Upper lobe of right lung (tissue), 1 donor: ENCODE results near the gene THSD4. TPM values are rescaled to one million over a fixed set of nuclear protein-coding genes. Genes with fewer than 3 reads are reported as not detected.

Experiments used
- ATAC-seq: fragments of 200-7000 bp; cut with Tn5 transposase; one replicate; pipeline ENCODE4 v1.9.1; 2020; ENCODE audit warnings: mild to moderate bottlenecking, moderate library complexity
- DNase-seq: peaks from one replicate; pipeline ENCODE4 v3.0.0-alpha.2; 2020
- H3K27ac ChIP-seq: fragments of 200-600 bp; one replicate; pipeline ENCODE4 v1.8.0; 2022
- H3K27me3 ChIP-seq: fragments of 200-600 bp; one replicate; pipeline ENCODE4 v1.8.0; 2022; ENCODE audit warnings: mild to moderate bottlenecking
- H3K36me3 ChIP-seq: fragments of 200-600 bp; one replicate; pipeline ENCODE4 v1.8.0; 2022
- H3K4me1 ChIP-seq: fragments of 200-600 bp; one replicate; pipeline ENCODE4 v1.8.0; 2022
- H3K4me3 ChIP-seq: fragments of 200-600 bp; one replicate; pipeline ENCODE4 v1.8.0; 2022; ENCODE audit warnings: mild to moderate bottlenecking
- H3K9me3 ChIP-seq: fragments of 200-600 bp; one replicate; pipeline ENCODE4 v1.8.0; 2022
- CTCF ChIP-seq: fragments of 200-600 bp; IDR thresholded peaks from one replicate; pipeline ENCODE4 v1.8.0; 2022; ENCODE audit warnings: antibody characterized with exemption
- intact Hi-C: fragments of 100-400 bp; cut with DNase I; formaldehyde crosslinking; loops from one replicate; pipeline ENCODE4 v1.11.0; 2022
- total RNA-seq: library from RNA; stranded (reverse); fragmentation: NEBNext Ultra II Directional; extraction: Animal tissue kit (Norgen Biotek cat#: 25700); gene quantifications from one replicate; pipeline ENCODE4 v1.2.1, GENCODE V29; 2021
- donor health status: DM: no; HTN: yes; CAD: no; lungs with severe emphysema.

Gene THSD4
- total RNA-seq, 1 donor from 2014 or later, result 25.6 TPM

GRCh38 chr15:71570736-71571135, 455.5 kb downstream of the THSD4 start:
- Histone ChIP-seq H3K4me1 (peaks cover 4% of the 10 kb centered on the region), H3K36me3 (no peaks in the 10 kb centered on the region), H3K9me3 (no peaks in the 10 kb centered on the region), H3K4me3 (no peak overlapping the region), H3K27me3 (no peaks in the 10 kb centered on the region), H3K27ac (no peak overlapping the region)
- DNase-seq (no peak), ATAC-seq (no peak)
- no peak for TF ChIP-seq CTCF
- intact Hi-C loops, result no loop called here

- Histone ChIP-seq H3K9me3 (no peaks in the 10 kb centered on the region), H3K27ac (no peak overlapping the region), H3K36me3 (no peaks in the 10 kb centered on the region), H3K4me1 (peaks cover 4% of the 10 kb centered on the region), H3K4me3 (no peak overlapping the region), H3K27me3 (no peaks in the 10 kb centered on the region)
- DNase-seq (no peak), ATAC-seq (no peak)
- intact Hi-C loops, result no loop called here
- no peak for TF ChIP-seq CTCF
Measured at GRCh38 chr15:71571641-71572040, 456.4 kb downstream of the THSD4 start.

- DNase-seq (no peak), ATAC-seq (peak; percentile 95)
- intact Hi-C loops, result no loop called here
- Histone ChIP-seq H3K27me3 (no peaks in the 10 kb centered on the region), H3K27ac (no peak overlapping the region), H3K36me3 (no peaks in the 10 kb centered on the region), H3K9me3 (no peaks in the 10 kb centered on the region), H3K4me3 (no peak overlapping the region), H3K4me1 (peaks cover 4% of the 10 kb centered on the region)
- TF ChIP-seq CTCF, result peak; percentile 35
Measured at GRCh38 chr15:71572452-71573053, 457.3 kb downstream of the THSD4 start.

GRCh38 chr15:71573599-71573998, 458.3 kb downstream of the THSD4 start:
- no peak overlapping the region for H3K4me3 ChIP-seq
- ATAC-seq (no peak), DNase-seq (no peak)
- H3K27me3 ChIP-seq, result no peaks in the 10 kb centered on the region
- H3K36me3 ChIP-seq, result no peaks in the 10 kb centered on the region
- no peak overlapping the region for H3K27ac ChIP-seq
- no peak for TF ChIP-seq CTCF
- intact Hi-C loops, result no loop called here
- peaks cover 4% of the 10 kb centered on the region for H3K4me1 ChIP-seq
- H3K9me3 ChIP-seq, result no peaks in the 10 kb centered on the region

GRCh38 chr15:71575474-71576045, 460.3 kb downstream of the THSD4 start:
- peak; percentile 48 for TF ChIP-seq CTCF
- no peaks in the 10 kb centered on the region for H3K36me3 ChIP-seq
- H3K9me3 ChIP-seq, result no peaks in the 10 kb centered on the region
- no peaks in the 10 kb centered on the region for H3K27me3 ChIP-seq
- no peak overlapping the region for H3K27ac ChIP-seq
- ATAC-seq (no peak), DNase-seq (no peak)
- H3K4me1 ChIP-seq, result peaks cover 4% of the 10 kb centered on the region
- intact Hi-C loops, result no loop called here
- H3K4me3 ChIP-seq, result no peak overlapping the region

GRCh38 chr15:71577071-71577470, 461.8 kb downstream of the THSD4 start:
- TF ChIP-seq CTCF, result no peak
- H3K36me3 ChIP-seq, result no peaks in the 10 kb centered on the region
- ATAC-seq (no peak), DNase-seq (no peak)
- no peak overlapping the region for H3K27ac ChIP-seq
- no peak overlapping the region for H3K4me3 ChIP-seq
- no peaks in the 10 kb centered on the region for H3K9me3 ChIP-seq
- H3K4me1 ChIP-seq, result peaks cover 3% of the 10 kb centered on the region
- no peaks in the 10 kb centered on the region for H3K27me3 ChIP-seq
- intact Hi-C loops, result no loop called here
